GM12801 (cell line): ENCODE results near the gene IL37.

Source experiments
- TF ChIP-seq, protein P1 (sequence below): IDR thresholded peaks from one replicate; pipeline ENCODE4 v1.5.1; 2011; ENCODE audit warnings: control low read depth; ENCODE audit not compliant: insufficient read length; ENCODE audit errors: extremely low read depth

IL37 gene

GRCh38 chr2:112910865-112911264 is at the start of gene IL37:
Gene IL37 (plus strand): TSS chr2:112911165. CDS start chr2:112913013, 1,848 bp downstream.
- TF ChIP-seq, protein P1, sequence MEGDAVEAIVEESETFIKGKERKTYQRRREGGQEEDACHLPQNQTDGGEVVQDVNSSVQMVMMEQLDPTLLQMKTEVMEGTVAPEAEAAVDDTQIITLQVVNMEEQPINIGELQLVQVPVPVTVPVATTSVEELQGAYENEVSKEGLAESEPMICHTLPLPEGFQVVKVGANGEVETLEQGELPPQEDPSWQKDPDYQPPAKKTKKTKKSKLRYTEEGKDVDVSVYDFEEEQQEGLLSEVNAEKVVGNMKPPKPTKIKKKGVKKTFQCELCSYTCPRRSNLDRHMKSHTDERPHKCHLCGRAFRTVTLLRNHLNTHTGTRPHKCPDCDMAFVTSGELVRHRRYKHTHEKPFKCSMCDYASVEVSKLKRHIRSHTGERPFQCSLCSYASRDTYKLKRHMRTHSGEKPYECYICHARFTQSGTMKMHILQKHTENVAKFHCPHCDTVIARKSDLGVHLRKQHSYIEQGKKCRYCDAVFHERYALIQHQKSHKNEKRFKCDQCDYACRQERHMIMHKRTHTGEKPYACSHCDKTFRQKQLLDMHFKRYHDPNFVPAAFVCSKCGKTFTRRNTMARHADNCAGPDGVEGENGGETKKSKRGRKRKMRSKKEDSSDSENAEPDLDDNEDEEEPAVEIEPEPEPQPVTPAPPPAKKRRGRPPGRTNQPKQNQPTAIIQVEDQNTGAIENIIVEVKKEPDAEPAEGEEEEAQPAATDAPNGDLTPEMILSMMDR, result no peak

DNA sequence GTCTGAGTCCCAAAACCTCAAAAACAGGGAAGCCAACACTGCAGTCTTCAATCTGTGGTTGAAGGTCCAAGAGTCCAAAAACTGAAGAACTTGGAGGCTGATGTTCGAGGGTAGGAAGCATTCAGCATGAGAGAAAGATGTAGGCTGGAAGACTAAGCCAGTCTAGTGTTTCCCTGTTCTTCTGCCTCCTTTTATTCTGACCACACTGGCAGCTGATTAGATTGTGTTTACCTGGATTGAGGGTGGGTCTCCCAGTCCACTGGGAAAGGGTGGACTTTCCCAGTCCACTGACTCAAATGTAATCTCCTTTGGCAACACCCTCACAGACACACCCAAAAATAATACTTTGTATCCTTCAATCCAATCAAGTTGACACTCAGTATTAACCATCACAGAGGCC is 46.9 kb upstream of the IL37 start:
- TF ChIP-seq, protein P1, result no peak

DNA sequence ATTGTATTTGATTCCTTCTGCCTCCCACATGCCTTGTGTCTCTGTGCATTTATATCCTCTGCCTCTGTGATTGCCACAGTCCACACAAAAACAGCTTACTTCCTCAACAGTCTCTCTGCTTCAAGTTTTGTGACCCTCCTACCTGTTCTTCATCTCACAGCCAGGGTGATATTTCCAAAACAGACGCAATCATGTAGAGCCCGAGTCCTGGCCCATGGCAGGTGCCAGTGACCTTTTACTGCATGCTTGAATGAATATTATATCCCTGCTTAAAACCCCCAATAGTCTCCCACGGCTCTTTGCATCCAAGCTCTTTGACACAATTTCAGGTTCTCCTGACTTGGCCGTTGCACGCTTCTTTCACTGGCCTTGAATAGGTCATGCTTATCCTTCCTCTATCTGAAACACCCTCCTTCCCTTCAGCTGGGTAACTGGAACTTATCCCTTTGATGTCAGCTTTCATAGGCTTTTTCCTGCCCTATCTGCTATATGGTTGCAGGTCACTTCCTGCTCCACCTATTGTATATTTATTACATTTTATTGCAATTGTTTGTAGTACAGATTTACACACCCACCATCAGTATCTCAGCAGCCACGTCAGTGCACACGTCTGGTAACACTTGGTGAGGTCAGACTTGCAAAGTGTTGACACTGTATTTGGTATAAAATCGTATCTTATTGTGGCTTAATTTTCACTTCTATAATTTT is 44.7 kb upstream of the IL37 start:
- TF ChIP-seq, protein P1, result no peak

- TF ChIP-seq, protein P1, result no peak
Observed at GRCh38 chr2:112867701-112868631, 43.0 kb upstream of the IL37 start.

DNA sequence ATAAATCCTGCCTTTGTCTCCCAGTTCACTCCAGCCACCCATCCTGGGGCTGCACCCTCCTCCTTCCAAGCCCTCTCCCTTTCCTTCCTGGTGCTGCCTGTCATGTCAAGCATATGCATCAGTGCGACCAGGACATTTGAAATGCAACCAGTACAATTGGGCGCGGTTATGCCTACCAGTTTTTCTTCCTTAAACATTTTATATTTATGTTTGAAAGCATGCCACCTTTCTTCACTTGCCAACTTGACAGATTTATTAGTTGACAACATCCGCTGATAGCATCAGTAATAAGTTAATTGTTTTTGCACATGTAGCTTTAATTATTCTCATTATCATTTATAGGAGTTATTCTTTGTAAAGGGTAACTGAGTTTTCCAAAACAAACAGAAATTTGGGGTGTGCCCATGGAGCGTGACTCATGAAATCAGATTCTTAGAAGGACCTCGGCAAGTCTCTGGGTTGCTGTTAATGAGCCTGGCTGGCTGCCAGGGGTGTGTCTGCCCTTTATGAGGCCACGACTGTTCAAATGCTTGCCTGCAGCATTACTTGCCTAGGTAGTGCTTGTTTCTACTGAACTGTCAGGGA is 41.6 kb upstream of the IL37 start:
- TF ChIP-seq, protein P1, result no peak

DNA sequence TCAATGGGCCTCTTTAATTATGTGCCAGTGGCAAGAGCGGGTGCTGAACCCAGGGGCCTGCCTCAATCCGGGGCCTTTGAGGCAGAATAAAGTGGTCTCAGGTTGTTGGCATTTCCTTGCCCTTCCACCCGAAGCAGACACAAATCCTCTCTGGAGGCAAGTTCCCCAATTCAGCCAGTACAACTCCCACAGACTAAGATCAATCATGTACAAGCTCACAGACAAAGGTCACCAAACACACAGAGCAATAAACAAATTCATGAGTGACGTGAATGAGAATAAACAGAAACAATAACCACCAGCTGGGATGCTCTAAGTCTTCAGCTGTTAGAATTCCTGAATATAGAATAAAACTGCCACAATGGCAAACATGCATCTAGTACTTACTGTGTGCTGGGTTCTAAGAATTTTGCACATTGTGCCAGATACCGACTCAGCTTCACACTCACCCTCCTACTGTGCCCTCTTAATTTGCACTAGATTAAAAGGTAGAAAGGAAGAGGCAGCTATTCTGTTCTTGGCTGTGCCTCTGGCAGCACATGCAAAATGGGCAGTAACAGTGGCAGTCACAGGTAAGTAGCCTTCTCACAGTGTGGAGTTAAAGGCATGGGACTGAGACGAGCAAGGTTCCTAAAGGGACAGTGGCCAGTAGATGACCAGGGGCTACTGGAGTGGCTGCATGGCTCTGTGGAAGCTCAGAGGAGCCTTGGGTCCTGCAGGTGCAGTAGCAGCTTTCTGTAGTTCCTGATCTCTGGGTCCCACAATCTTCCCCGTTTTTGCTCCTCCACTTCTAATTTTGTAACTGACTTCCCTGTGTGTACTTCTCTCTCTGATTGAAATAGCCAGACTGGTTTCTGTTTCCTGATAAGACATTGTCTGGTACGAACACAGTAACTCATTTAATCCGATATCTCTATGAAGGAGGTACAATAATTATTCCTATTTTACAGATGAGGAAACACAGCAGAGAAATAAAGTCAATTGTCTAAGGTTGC is 39.8 kb upstream of the IL37 start:
- TF ChIP-seq, protein P1, result no peak
